OCI-LY7 (cell line): ENCODE measurements around the gene MAT1A.

ENCODE experiments used
- CTCF ChIP-seq: fragments of 200-600 bp; sonication (generic); conservative IDR thresholded peaks from 2 replicates; pipeline ENCODE4 v1.5.1; 2014; ENCODE audit warnings: mild to moderate bottlenecking, antibody characterized with exemption, low read length, moderate library complexity, mixed read lengths
- EZH2phosphoT487 ChIP-seq: fragments of 200-600 bp; sonication (generic); IDR thresholded peaks from 2 replicates; pipeline ENCODE4 v1.6.1; 2018; ENCODE audit warnings: low read depth, borderline replicate concordance, mild to moderate bottlenecking, mixed run types, antibody characterized with exemption, low read length, moderate library complexity, mixed read lengths

- TF ChIP-seq CTCF (no peak), EZH2phosphoT487 (no peak)
Measured at GRCh38 chr10:80277567-80278250, 11.7 kb downstream of the MAT1A start.
